Central memory CD8-positive, alpha-beta T cell (primary cell): ENCODE data around the gene ADRA2A.

Experiments
- ATAC-seq: fragments of 150-1000 bp; cut with Tn5 transposase; replicated peaks from 2 replicates; pipeline ENCODE4 v1.10.0; 2022; ENCODE audit warnings: mild to moderate bottlenecking, moderate FRiP score, moderate number of reproducible peaks; ENCODE audit not compliant: poor library complexity, severe bottlenecking; ENCODE audit errors: extremely low read depth
- DNase-seq, 2 donors: peaks; one replicate each; pipeline ENCODE4 v3.0.0; 2021; ENCODE audit warnings: low spot score in 2 of 2
- H3K27ac Mint-ChIP-seq: one replicate; pipeline ENCODE4 v1.8.0; 2022; ENCODE audit warnings: low read depth, mild to moderate bottlenecking, moderate library complexity, mixed read lengths
- H3K27me3 Mint-ChIP-seq: one replicate; pipeline ENCODE4 v1.8.0; 2022; ENCODE audit warnings: mixed read lengths
- H3K36me3 Mint-ChIP-seq: one replicate; pipeline ENCODE4 v1.8.0; 2022; ENCODE audit warnings: mild to moderate bottlenecking, moderate library complexity, mixed read lengths; ENCODE audit not compliant: insufficient read depth
- H3K4me1 Mint-ChIP-seq: one replicate; pipeline ENCODE4 v1.8.0; 2022; ENCODE audit warnings: mixed read lengths
- H3K4me3 Mint-ChIP-seq: one replicate; pipeline ENCODE4 v1.8.0; 2022; ENCODE audit warnings: mild to moderate bottlenecking, moderate library complexity, mixed read lengths
- H3K9me3 Mint-ChIP-seq: one replicate; pipeline ENCODE4 v1.8.0; 2022; ENCODE audit warnings: mixed read lengths

The ADRA2A gene

GRCh38 chr10:111087331-111087756 is 10.5 kb downstream of the ADRA2A start:
- Mint-ChIP-seq H3K4me3 (no peak overlapping the region), H3K9me3 (no peaks in the 10 kb centered on the region), H3K27me3 (peaks cover 35% of the 10 kb centered on the region), H3K36me3 (no peaks in the 10 kb centered on the region), H3K4me1 (no peaks in the 10 kb centered on the region), H3K27ac (no peak overlapping the region)
- DNase-seq (no peak), ATAC-seq (no peak)

GRCh38 chr10:111087968-111088505 is 11.2 kb downstream of the ADRA2A start:
- ATAC-seq (no peak), DNase-seq (no peak)
- Mint-ChIP-seq H3K9me3 (no peaks in the 10 kb centered on the region), H3K27me3 (peaks cover 42% of the 10 kb centered on the region), H3K4me1 (no peaks in the 10 kb centered on the region), H3K27ac (no peak overlapping the region), H3K36me3 (no peaks in the 10 kb centered on the region), H3K4me3 (no peak overlapping the region)

- H3K4me1 Mint-ChIP-seq = no peaks in the 10 kb centered on the region
- no peaks in the 10 kb centered on the region for H3K36me3 Mint-ChIP-seq
- peaks cover 55% of the 10 kb centered on the region for H3K27me3 Mint-ChIP-seq
Measured at GRCh38 chr10:111089293-111089692, 12.5 kb downstream of the ADRA2A start.

GRCh38 chr10:111091833-111092232 is 15.0 kb downstream of the ADRA2A start:
- Mint-ChIP-seq H3K4me1 (no peaks in the 10 kb centered on the region), H3K27me3 (peaks cover 60% of the 10 kb centered on the region), H3K27ac (no peak overlapping the region), H3K4me3 (no peak overlapping the region), H3K36me3 (no peaks in the 10 kb centered on the region), H3K9me3 (no peaks in the 10 kb centered on the region)
- DNase-seq (no peak), ATAC-seq (no peak)

More at GRCh38 chr10:111089293-111089692, 12.5 kb downstream of the ADRA2A start:
- Mint-ChIP-seq H3K27ac (no peak overlapping the region), H3K9me3 (no peaks in the 10 kb centered on the region), H3K4me3 (no peak overlapping the region)
- ATAC-seq = no peak
- DNase-seq = no peak

GRCh38 chr10:111093741-111094380 is 17.0 kb downstream of the ADRA2A start:
- Mint-ChIP-seq H3K4me1 (no peaks in the 10 kb centered on the region), H3K27me3 (peaks cover 66% of the 10 kb centered on the region), H3K36me3 (no peaks in the 10 kb centered on the region), H3K27ac (no peak overlapping the region), H3K4me3 (no peak overlapping the region), H3K9me3 (no peaks in the 10 kb centered on the region)
- no peak for ATAC-seq
- DNase-seq = no peak

- Mint-ChIP-seq H3K36me3 (no peaks in the 10 kb centered on the region), H3K4me3 (no peak overlapping the region), H3K4me1 (no peaks in the 10 kb centered on the region), H3K9me3 (no peaks in the 10 kb centered on the region), H3K27me3 (peaks cover 65% of the 10 kb centered on the region), H3K27ac (no peak overlapping the region)
- ATAC-seq (no peak), DNase-seq (no peak)
Measured at GRCh38 chr10:111098679-111099437, 22.0 kb downstream of the ADRA2A start.

GRCh38 chr10:111100198-111100597 is 23.4 kb downstream of the ADRA2A start:
- ATAC-seq (no peak), DNase-seq (no peak)
- peaks cover 62% of the 10 kb centered on the region for H3K27me3 Mint-ChIP-seq
- no peaks in the 10 kb centered on the region for H3K36me3 Mint-ChIP-seq
- H3K9me3 Mint-ChIP-seq = no peaks in the 10 kb centered on the region
- no peak overlapping the region for H3K27ac Mint-ChIP-seq
- no peaks in the 10 kb centered on the region for H3K4me1 Mint-ChIP-seq
- no peak overlapping the region for H3K4me3 Mint-ChIP-seq

- H3K4me1 Mint-ChIP-seq = no peaks in the 10 kb centered on the region
- H3K36me3 Mint-ChIP-seq = no peaks in the 10 kb centered on the region
- ATAC-seq (no peak), DNase-seq (no peak)
- no peaks in the 10 kb centered on the region for H3K9me3 Mint-ChIP-seq
- H3K4me3 Mint-ChIP-seq = no peak overlapping the region
- H3K27me3 Mint-ChIP-seq = peaks cover 68% of the 10 kb centered on the region
- H3K27ac Mint-ChIP-seq = no peak overlapping the region
Measured at GRCh38 chr10:111101796-111102195, 25.0 kb downstream of the ADRA2A start.

- ATAC-seq = no peak
- no peak overlapping the region for H3K27ac Mint-ChIP-seq
- DNase-seq = no peak
- H3K27me3 Mint-ChIP-seq = peaks cover 62% of the 10 kb centered on the region
- no peaks in the 10 kb centered on the region for H3K4me1 Mint-ChIP-seq
- H3K36me3 Mint-ChIP-seq = no peaks in the 10 kb centered on the region
- no peaks in the 10 kb centered on the region for H3K9me3 Mint-ChIP-seq
- H3K4me3 Mint-ChIP-seq = no peak overlapping the region
Measured at GRCh38 chr10:111102359-111102837, 25.6 kb downstream of the ADRA2A start.

GRCh38 chr10:111103196-111103840 is 26.5 kb downstream of the ADRA2A start:
- ATAC-seq (no peak), DNase-seq (no peak)
- H3K27ac Mint-ChIP-seq = no peak overlapping the region
- H3K4me3 Mint-ChIP-seq = no peak overlapping the region
- H3K9me3 Mint-ChIP-seq = no peaks in the 10 kb centered on the region
- H3K36me3 Mint-ChIP-seq = no peaks in the 10 kb centered on the region
- peaks cover 57% of the 10 kb centered on the region for H3K27me3 Mint-ChIP-seq
- no peaks in the 10 kb centered on the region for H3K4me1 Mint-ChIP-seq

- no peak for ATAC-seq
- Mint-ChIP-seq H3K9me3 (no peaks in the 10 kb centered on the region), H3K27ac (no peak overlapping the region), H3K4me3 (no peak overlapping the region), H3K27me3 (peaks cover 51% of the 10 kb centered on the region), H3K4me1 (no peaks in the 10 kb centered on the region), H3K36me3 (no peaks in the 10 kb centered on the region)
- DNase-seq = no peak
Measured at GRCh38 chr10:111104811-111105210, 28.0 kb downstream of the ADRA2A start.

- H3K27me3 Mint-ChIP-seq = peaks cover 38% of the 10 kb centered on the region
- no peak overlapping the region for H3K27ac Mint-ChIP-seq
- H3K9me3 Mint-ChIP-seq = no peaks in the 10 kb centered on the region
- ATAC-seq = no peak
- no peak for DNase-seq
- no peak overlapping the region for H3K4me3 Mint-ChIP-seq
- no peaks in the 10 kb centered on the region for H3K36me3 Mint-ChIP-seq
- H3K4me1 Mint-ChIP-seq = no peaks in the 10 kb centered on the region
Measured at GRCh38 chr10:111106081-111106480, 29.3 kb downstream of the ADRA2A start.
